Thymus (tissue), 11 donors: ENCODE data around the gene PARD3B. TPM values are rescaled to one million over a fixed set of nuclear protein-coding genes. Genes with fewer than 3 reads are reported as not detected.

ENCODE experiments used
- DNase-seq, 9 donors: peaks; one replicate each; pipeline ENCODE4 v3.0.0-alpha.2; 2013; ENCODE audit warnings: low spot score in 9 of 9, low read depth in 6 of 9, missing footprints in 1 of 9
- H3K27ac ChIP-seq, 2 donors: one replicate each; pipeline ENCODE4 v1.5.1; 2013; ENCODE audit warnings: control low read depth in 1 of 2, low read depth in 1 of 2, low read length in 1 of 2, mild to moderate bottlenecking in 1 of 2, moderate library complexity in 1 of 2
- H3K27me3 ChIP-seq, 2 donors: one replicate each; pipeline ENCODE4 v1.5.1; 2013; ENCODE audit warnings: low read length in 1 of 2; ENCODE audit not compliant: control insufficient read depth in 2 of 2, insufficient read depth in 1 of 2
- H3K36me3 ChIP-seq, 2 donors: one replicate each; pipeline ENCODE4 v1.5.1; 2013; ENCODE audit warnings: low read length in 1 of 2, mild to moderate bottlenecking in 1 of 2, moderate library complexity in 1 of 2; ENCODE audit not compliant: control insufficient read depth in 2 of 2, insufficient read depth in 2 of 2
- H3K4me1 ChIP-seq, 2 donors: one replicate each; pipeline ENCODE4 v1.5.1; 2013; ENCODE audit warnings: low read length in 2 of 2; ENCODE audit not compliant: control insufficient read depth in 2 of 2, insufficient read depth in 2 of 2
- H3K4me3 ChIP-seq, 2 donors: one replicate each; pipeline ENCODE4 v1.5.1; 2013; ENCODE audit warnings: low read length in 2 of 2, control low read depth in 1 of 2, mild to moderate bottlenecking in 1 of 2
- H3K9me3 ChIP-seq, 2 donors: one replicate each; pipeline ENCODE4 v1.5.1; 2013; ENCODE audit warnings: low read length in 1 of 2, mild to moderate bottlenecking in 1 of 2; ENCODE audit not compliant: control insufficient read depth in 2 of 2, insufficient read depth in 1 of 2
- WGBS: extraction: QIAGEN DNeasy Blood & Tissue Kit; methylation state at CpG from one replicate; pipeline ENCODE4 v1.1.7; 2013; 5-methylcytosine and 5-hydroxymethylcytosine counted together
- polyA plus RNA-seq: library from polyadenylated mRNA; stranded (reverse); fragments of 200-250 nt; gene quantifications from one replicate; pipeline ENCODE4 v1.2.3, GENCODE V29; 2013
- total RNA-seq: library from RNA; stranded (reverse); fragments of 120-200 nt; gene quantifications from one replicate; pipeline ENCODE4 v1.2.4, GENCODE V29; 2013
- donor health status: healthy.

PARD3B gene
- total and polyA plus RNA-seq, 2 donors: 1.0 to 2.4 TPM

DNA sequence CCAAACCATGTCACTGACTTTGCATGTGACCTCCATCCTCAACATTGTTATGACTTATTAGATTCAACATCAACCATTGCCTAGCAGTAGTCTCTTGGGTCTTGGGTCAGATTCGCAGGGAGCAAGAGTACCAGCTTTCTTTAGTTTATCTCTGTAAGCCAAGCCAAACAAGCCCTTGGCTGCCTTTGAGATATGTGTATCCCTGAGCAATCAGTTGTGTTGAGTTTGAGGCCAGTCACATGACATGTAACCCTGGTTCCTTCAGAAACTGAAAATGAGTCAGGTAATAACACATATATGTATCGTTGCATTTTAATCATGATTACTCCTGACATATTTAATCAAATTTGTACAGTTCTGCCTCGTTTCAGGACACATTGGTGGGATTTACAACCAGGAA is 173.3 kb downstream of the PARD3B start:
- Histone ChIP-seq H3K27ac (no peak overlapping the region), H3K36me3 (no peaks in the 10 kb centered on the region), H3K4me1 (no peaks in the 10 kb centered on the region), H3K9me3 (no peaks in the 10 kb centered on the region), H3K4me3 (no peak overlapping the region), H3K27me3 (no peaks in the 10 kb centered on the region)
- no peak for DNase-seq
- 94% methylated on average over 3 of the region's 3 CpGs for WGBS

DNA sequence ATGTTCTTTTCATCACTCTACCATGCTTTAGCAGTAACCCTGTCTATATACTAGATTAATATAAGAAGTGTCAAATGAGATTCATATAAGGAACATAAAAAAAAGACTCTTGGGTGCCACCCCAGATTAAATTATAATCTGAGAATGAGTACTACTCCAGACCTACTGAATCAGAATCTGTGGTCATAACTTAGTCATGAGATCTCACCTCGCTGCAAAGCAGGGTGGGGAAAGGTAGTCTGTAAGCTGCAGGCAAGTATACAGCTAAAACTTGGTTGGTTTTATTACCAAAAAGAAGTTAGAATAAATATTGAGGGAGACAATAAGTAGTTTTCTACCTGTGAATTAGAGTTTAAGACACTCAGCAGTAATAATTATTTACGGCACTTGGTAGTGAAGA is 175.6 kb downstream of the PARD3B start:
- Histone ChIP-seq H3K27me3 (no peaks in the 10 kb centered on the region), H3K9me3 (no peaks in the 10 kb centered on the region), H3K36me3 (no peaks in the 10 kb centered on the region), H3K4me1 (no peaks in the 10 kb centered on the region), H3K27ac (no peak overlapping the region), H3K4me3 (no peak overlapping the region)
- no peak for DNase-seq
- WGBS: 92% methylated on average over 2 of the region's 2 CpGs

DNA sequence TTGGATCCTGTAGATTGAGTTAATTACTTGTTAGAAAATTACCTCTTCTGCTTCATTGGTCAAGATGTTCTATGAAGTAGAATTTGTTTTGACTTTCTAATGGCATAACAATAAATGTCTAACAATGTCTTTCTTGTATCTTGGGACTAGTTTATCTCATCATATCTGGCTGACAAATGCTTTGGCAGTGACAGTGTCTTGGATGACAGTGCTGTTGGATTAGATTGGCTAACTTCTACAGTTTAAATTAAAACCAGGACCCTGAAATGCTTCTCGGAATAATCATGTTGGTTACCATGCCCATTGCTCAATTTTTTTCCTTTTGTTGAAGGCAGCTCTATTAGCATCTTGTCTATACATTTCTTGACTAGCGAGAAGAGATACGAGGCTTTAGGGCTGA is 176.9 kb downstream of the PARD3B start:
- no peak overlapping the region for H3K4me3 ChIP-seq
- H3K27me3 ChIP-seq: no peaks in the 10 kb centered on the region
- no peak overlapping the region for H3K27ac ChIP-seq
- no peaks in the 10 kb centered on the region for H3K9me3 ChIP-seq
- WGBS: over 99% methylated on average over 3 of the region's 3 CpGs
- no peak for DNase-seq
- H3K36me3 ChIP-seq: no peaks in the 10 kb centered on the region
- no peaks in the 10 kb centered on the region for H3K4me1 ChIP-seq

DNA sequence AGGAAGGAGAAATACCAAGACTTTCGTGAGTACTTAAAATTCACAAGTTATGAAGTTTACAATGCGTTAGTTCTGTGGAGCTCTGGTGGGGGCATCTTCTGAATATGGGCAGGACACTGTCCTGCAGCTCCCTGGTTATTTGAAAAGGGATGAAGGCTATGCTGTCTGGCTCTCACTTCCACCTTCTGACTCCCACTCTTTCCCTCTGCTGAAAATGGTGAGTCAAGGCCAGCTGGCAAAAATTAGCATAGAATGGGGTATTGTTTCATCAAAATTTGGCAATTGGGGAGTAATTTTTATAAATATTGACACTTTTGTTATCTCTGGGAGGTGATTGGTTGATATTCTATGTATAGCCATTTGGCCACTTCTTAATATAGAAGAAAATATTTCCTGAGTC is 177.4 kb downstream of the PARD3B start:
- H3K9me3 ChIP-seq: no peaks in the 10 kb centered on the region
- H3K4me1 ChIP-seq: no peaks in the 10 kb centered on the region
- 94% methylated on average over 2 of the region's 2 CpGs for WGBS
- no peak for DNase-seq
- H3K27ac ChIP-seq: no peak overlapping the region
- no peak overlapping the region for H3K4me3 ChIP-seq
- no peaks in the 10 kb centered on the region for H3K27me3 ChIP-seq
- H3K36me3 ChIP-seq: no peaks in the 10 kb centered on the region

DNA sequence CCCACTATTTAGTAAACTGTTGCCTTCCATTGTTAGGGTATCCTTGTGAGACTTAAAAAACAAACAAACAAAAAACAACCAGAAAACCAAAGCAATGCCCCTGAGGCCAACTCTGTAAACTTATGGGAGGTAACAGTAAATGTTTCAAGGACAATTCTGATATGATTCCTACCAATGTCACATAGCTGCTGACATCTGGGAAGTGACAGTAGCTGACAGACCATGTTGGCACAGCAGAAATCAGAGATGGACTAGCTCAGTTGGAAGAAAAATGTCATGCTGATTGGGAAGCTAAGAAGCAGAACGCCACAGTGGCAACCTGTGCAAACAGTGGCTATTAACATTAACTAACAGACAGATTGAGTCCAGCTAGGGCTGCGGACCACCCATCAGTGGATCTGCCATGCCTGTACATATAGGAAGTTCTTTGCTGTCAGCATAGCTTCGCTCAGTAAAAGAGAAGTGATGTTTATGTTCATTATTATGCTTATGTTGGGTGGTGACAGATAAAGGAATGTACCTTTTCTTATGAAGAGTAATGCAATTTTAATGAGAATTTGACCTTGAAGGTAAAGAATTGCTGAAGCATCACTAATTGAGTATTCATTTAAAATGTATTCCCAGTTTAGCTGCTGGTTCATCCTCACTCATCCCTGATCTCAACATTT is 180.6 kb downstream of the PARD3B start:
- Histone ChIP-seq H3K4me3 (no peak overlapping the region), H3K9me3 (no peaks in the 10 kb centered on the region), H3K27ac (no peak overlapping the region), H3K27me3 (no peaks in the 10 kb centered on the region), H3K4me1 (no peaks in the 10 kb centered on the region), H3K36me3 (no peaks in the 10 kb centered on the region)
- DNase-seq: no peak
- WGBS: 96% methylated on average over 3 of the region's 3 CpGs

DNA sequence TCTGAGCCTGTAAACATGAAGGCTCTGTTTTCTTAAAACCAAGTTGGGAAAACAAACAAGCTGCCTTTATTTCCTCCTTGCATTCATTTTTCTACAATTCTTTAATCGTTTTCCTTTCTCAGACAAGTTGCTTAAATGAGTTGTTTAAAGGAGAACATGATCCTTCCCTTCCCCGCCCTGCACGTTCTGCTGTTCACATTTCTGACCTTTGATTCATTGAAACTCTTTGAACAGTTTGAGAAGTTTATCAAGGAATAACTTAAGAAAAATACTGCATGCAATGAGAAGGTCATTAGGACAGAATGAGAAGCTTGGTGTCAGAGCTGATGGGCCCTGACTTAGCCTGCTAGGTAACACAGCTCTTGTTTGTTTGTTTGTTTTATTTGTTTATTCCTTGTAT is 181.6 kb downstream of the PARD3B start:
- WGBS: 92% methylated on average over 3 of the region's 3 CpGs
- no peak overlapping the region for H3K27ac ChIP-seq
- no peak overlapping the region for H3K4me3 ChIP-seq
- H3K4me1 ChIP-seq: no peaks in the 10 kb centered on the region
- DNase-seq: no peak
- no peaks in the 10 kb centered on the region for H3K36me3 ChIP-seq
- no peaks in the 10 kb centered on the region for H3K9me3 ChIP-seq
- no peaks in the 10 kb centered on the region for H3K27me3 ChIP-seq

DNA sequence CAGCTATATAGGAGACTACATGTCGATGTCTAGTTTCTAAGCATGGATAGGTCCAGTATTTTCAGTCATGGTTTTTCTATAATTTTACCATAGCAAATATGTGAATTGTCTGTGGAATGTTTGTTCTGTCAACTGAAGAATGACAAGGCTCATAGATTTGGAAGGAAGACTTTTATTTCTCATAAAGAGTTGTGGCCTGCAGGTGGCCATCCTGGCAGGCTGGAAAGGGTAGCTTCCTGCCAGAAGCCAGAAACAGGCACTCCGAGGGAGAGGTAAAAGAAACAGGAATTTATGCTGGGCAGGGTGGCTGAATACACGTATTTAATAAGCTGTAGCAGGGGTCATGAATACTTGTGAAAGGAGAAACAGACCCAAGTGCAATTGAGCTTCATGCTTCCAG is 182.1 kb downstream of the PARD3B start:
- Histone ChIP-seq H3K4me1 (no peaks in the 10 kb centered on the region), H3K9me3 (no peaks in the 10 kb centered on the region)
- WGBS: 93% methylated on average over 3 of the region's 3 CpGs

DNA sequence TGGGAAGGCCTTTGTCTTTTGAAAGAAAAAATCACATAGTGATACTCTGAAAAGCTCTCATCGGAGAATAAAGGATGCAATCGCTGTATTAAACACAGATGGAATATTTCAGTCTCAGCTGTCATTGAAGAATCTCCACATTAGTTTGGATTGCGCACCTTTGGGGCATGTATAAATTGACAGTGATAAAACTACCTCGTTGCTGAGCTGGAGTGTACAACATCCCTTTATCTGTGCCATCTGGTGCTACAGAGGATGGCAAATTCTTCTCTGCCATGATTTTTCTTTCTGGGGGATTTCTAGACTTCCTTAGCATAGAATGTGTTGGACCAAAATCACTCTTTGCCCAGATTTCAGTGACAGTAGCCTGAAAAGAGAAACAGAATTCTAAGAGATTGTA is 185.3 kb downstream of the PARD3B start:
- no peaks in the 10 kb centered on the region for H3K36me3 ChIP-seq
- DNase-seq: no peak
- no peaks in the 10 kb centered on the region for H3K9me3 ChIP-seq
- no peak overlapping the region for H3K4me3 ChIP-seq
- WGBS: 94% methylated on average over 4 of the region's 4 CpGs
- H3K27ac ChIP-seq: no peak overlapping the region
- no peaks in the 10 kb centered on the region for H3K4me1 ChIP-seq
- H3K27me3 ChIP-seq: no peaks in the 10 kb centered on the region

More for the DNA sequence above, 182.1 kb downstream of the PARD3B start:
- H3K36me3 ChIP-seq: no peaks in the 10 kb centered on the region
- no peak for DNase-seq
- no peak overlapping the region for H3K27ac ChIP-seq
- no peak overlapping the region for H3K4me3 ChIP-seq
- H3K27me3 ChIP-seq: no peaks in the 10 kb centered on the region

DNA sequence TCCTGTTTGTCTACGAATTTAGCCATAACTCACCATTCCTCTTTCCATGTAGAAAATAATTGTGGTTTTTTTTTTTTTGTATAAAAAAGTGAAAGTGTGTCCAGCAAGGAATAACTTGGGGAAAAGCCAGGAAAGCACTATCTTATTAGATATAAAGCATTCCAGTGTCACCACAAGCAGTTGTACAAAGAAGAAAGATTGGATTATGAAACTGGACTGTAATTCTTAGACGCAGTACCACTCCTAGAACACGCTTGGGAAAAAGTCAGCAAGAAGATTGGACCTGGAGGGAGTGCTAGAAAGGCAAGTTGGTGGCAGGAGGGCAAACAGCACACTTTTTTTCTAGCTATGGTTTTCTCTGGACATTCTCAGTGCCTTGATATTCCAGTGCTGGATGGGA is 186.7 kb downstream of the PARD3B start:
- DNase-seq: no peak
- Histone ChIP-seq H3K4me3 (no peak overlapping the region), H3K27me3 (no peaks in the 10 kb centered on the region), H3K9me3 (no peaks in the 10 kb centered on the region), H3K4me1 (no peaks in the 10 kb centered on the region), H3K27ac (no peak overlapping the region), H3K36me3 (no peaks in the 10 kb centered on the region)
- WGBS: 66% methylated on average over 3 of the region's 3 CpGs

DNA sequence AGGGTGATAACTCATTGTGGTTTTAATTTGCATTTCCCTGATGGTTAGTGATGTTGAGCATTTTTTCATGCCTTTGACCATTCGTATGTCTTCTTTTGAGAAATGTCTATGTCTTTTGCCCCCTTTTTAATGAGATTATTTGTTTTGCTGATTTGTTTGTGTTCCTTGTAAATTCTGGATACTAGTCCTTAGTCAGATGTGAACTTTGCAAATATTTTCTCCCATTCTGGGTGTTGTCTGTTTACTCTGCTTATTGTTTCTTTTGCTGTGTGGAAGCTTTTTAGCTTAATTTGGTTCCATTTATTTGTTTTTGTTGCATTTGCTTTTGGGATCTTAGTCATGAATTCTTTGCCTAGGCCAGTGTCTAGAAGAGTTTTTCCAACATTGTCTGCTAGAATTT is 192.0 kb downstream of the PARD3B start:
- no peak for DNase-seq
- H3K27me3 ChIP-seq: no peaks in the 10 kb centered on the region
- no peak overlapping the region for H3K27ac ChIP-seq
- 96% methylated on average over 1 of the region's 1 CpG for WGBS
- H3K4me3 ChIP-seq: no peak overlapping the region
- H3K36me3 ChIP-seq: no peaks in the 10 kb centered on the region
- no peaks in the 10 kb centered on the region for H3K4me1 ChIP-seq
- H3K9me3 ChIP-seq: no peaks in the 10 kb centered on the region
